Liver (tissue), 9 donors: ENCODE data around the gene ATE1. TPM values are rescaled to one million over a fixed set of nuclear protein-coding genes. Genes with fewer than 3 reads are reported as not detected.

Experiments used
- DNase-seq: peaks from one replicate; pipeline ENCODE4 v3.0.0-alpha.2; 2017; ENCODE audit warnings: low spot score
- H3K27ac ChIP-seq, 2 donors: one replicate each; pipeline ENCODE4 v1.7.0; 2013; ENCODE audit warnings: inconsistent platforms in 2 of 2, low read length in 2 of 2, control low read depth in 1 of 2, low read depth in 1 of 2, mild to moderate bottlenecking in 1 of 2
- H3K27me3 ChIP-seq, 4 donors: one replicate each; pipeline versions ENCODE4 v1.6.1 to v1.7.0; 2013; ENCODE audit warnings: low read length in 3 of 4, inconsistent platforms in 1 of 4, mild to moderate bottlenecking in 1 of 4, moderate library complexity in 1 of 4; ENCODE audit not compliant: control insufficient read depth in 4 of 4, insufficient read depth in 4 of 4
- H3K36me3 ChIP-seq, 4 donors: one replicate each; pipeline versions ENCODE4 v1.6.1 to v1.7.0; 2013; ENCODE audit warnings: low read length in 3 of 4, mild to moderate bottlenecking in 3 of 4, low read depth in 1 of 4, moderate library complexity in 1 of 4; ENCODE audit not compliant: control insufficient read depth in 4 of 4, insufficient read depth in 3 of 4
- H3K4me1 ChIP-seq, 4 donors: one replicate each; pipeline versions ENCODE4 v1.6.1 to v1.7.0; 2013; ENCODE audit warnings: low read length in 3 of 4, mild to moderate bottlenecking in 3 of 4, moderate library complexity in 1 of 4; ENCODE audit not compliant: control insufficient read depth in 4 of 4, insufficient read depth in 4 of 4
- H3K4me3 ChIP-seq, 3 donors: one replicate each; pipeline versions ENCODE4 v1.6.1 to v1.7.0; 2013; ENCODE audit warnings: low read length in 3 of 3, control low read depth in 1 of 3, low read depth in 1 of 3, mild to moderate bottlenecking in 1 of 3
- H3K9ac ChIP-seq, 2 donors: one replicate each; pipeline ENCODE4 v1.7.0; 2013; ENCODE audit warnings: low read length in 2 of 2, mild to moderate bottlenecking in 2 of 2, moderate library complexity in 2 of 2, control low read depth in 1 of 2, low read depth in 1 of 2
- H3K9me3 ChIP-seq, 4 donors: one replicate each; pipeline versions ENCODE4 v1.6.1 to v1.7.0; 2013; ENCODE audit warnings: low read length in 3 of 4; ENCODE audit not compliant: control insufficient read depth in 4 of 4
- EGR1 ChIP-seq, 2 donors: IDR thresholded peaks; 2 replicates each; pipeline ENCODE4 v1.6.1; 2016 to 2018; ENCODE audit warnings: antibody characterized with exemption in 2 of 2, low read depth in 2 of 2
- FOXA1 ChIP-seq: IDR thresholded peaks from 2 replicates; pipeline ENCODE4 v1.6.1; 2016; ENCODE audit warnings: antibody characterized with exemption
- FOXA2 ChIP-seq: IDR thresholded peaks from 2 replicates; pipeline ENCODE4 v1.6.1; 2016; ENCODE audit warnings: antibody characterized with exemption
- GABPA ChIP-seq, 2 donors: IDR thresholded peaks in 1 of 2; conservative IDR thresholded peaks in 1 of 2; 2 replicates each; pipeline ENCODE4 v1.6.1; 2016; ENCODE audit warnings: antibody characterized with exemption in 2 of 2, mild to moderate bottlenecking in 1 of 2, moderate library complexity in 1 of 2
- HNF4A ChIP-seq, 2 donors: conservative IDR thresholded peaks; 2 replicates each; pipeline ENCODE4 v1.6.1; 2016; ENCODE audit warnings: antibody characterized with exemption in 2 of 2, mild to moderate bottlenecking in 2 of 2
- HNF4G ChIP-seq: IDR thresholded peaks from 2 replicates; pipeline ENCODE4 v1.6.1; 2016; ENCODE audit warnings: antibody characterized with exemption
- JUND ChIP-seq, 2 donors: IDR thresholded peaks; 2 replicates each; pipeline ENCODE4 v1.6.1; 2016; ENCODE audit warnings: antibody characterized with exemption in 2 of 2
- NR2F2 ChIP-seq: IDR thresholded peaks from 2 replicates; pipeline ENCODE4 v1.6.1; 2016; ENCODE audit warnings: antibody characterized with exemption
- RAD21 ChIP-seq, 2 donors: IDR thresholded peaks; 2 replicates each; pipeline ENCODE4 v1.6.1; 2016; ENCODE audit warnings: antibody characterized with exemption in 2 of 2, mild to moderate bottlenecking in 2 of 2
- RXRA ChIP-seq, 2 donors: IDR thresholded peaks; 2 replicates each; pipeline ENCODE4 v1.6.1; 2017 to 2018; ENCODE audit warnings: antibody characterized with exemption in 2 of 2, mild to moderate bottlenecking in 1 of 2
- SP1 ChIP-seq: IDR thresholded peaks from 2 replicates; pipeline ENCODE4 v1.6.1; 2018; ENCODE audit warnings: antibody characterized with exemption, mild to moderate bottlenecking
- TAF1 ChIP-seq: conservative IDR thresholded peaks from 2 replicates; pipeline ENCODE4 v1.6.1; 2016; ENCODE audit warnings: antibody characterized with exemption, mild to moderate bottlenecking
- YY1 ChIP-seq: IDR thresholded peaks from 2 replicates; pipeline ENCODE4 v1.6.1; 2016; ENCODE audit warnings: antibody characterized with exemption, mild to moderate bottlenecking
- WGBS: extraction: QIAGEN DNeasy Blood & Tissue Kit; methylation state at CpG from one replicate; pipeline ENCODE4 v1.1.7; 2013; 5-methylcytosine and 5-hydroxymethylcytosine counted together
- polyA plus RNA-seq, 2 donors: library from polyadenylated mRNA; stranded (reverse) in 1 of 2; unstranded in 1 of 2; fragments of 200-250 nt in 1 of 2; fragments of >200 nt in 1 of 2; fragmentation: Nextera tagmentation in 1 of 2; extraction: Ambion mirVana in 1 of 2; gene quantifications; one replicate each; pipeline versions ENCODE4 v1.2.1 to v1.2.3, GENCODE V29; 2013 to 2015
- total RNA-seq, 2 donors: library from RNA; depleted of rRNA; stranded (reverse); fragments of >200 nt; gene quantifications; one replicate each; pipeline ENCODE4 v1.2.3, GENCODE V29; 2014
- TF ChIP-seq, protein P1 (sequence below): IDR thresholded peaks from 2 replicates; pipeline ENCODE4 v1.6.1; 2016; ENCODE audit warnings: antibody characterized with exemption
- TF ChIP-seq, protein P2 (sequence below): IDR thresholded peaks from 2 replicates; pipeline ENCODE4 v1.6.1; 2016; ENCODE audit warnings: antibody characterized with exemption
- TF ChIP-seq, protein P3 (sequence below): fragments of 150-350 bp; IDR thresholded peaks from 2 replicates; pipeline ENCODE4 v1.5.1; 2017; ENCODE audit warnings: improper control_type of control experiment, low read depth, low read length; ENCODE audit not compliant: missing input control
- TF ChIP-seq, protein P4 (sequence below): IDR thresholded peaks from 2 replicates; pipeline ENCODE4 v1.6.1; 2016; ENCODE audit warnings: antibody characterized with exemption
- donor health status: healthy.
- donor health status: healthy.
- donor health status: healthy.
- donor health status: healthy.
- donor health status: healthy.

ATE1 gene
- total and polyA plus RNA-seq, 4 donors, result 7.9 to 34.9 (median 13.5) TPM

DNA sequence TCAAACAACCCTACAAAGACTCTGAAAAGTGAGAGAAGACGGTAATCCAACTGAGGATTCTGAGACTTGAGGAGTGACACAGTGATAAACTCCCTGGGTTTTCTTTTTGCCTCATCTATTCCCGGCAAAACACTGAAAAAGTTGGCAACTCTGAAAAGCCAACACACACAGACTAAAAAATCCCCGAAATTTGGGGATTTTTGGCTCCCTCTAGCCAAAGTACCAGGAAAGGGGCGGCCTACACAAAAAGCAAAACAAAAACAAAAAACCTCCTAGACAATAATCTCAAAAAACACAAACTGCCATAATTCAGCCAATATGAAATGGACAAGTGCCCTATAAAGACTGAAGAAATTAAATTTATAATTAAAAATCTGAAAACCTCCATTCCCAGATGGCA, 161.4 kb downstream of the ATE1 start:
- no peak for DNase-seq
- WGBS, result 72% methylated on average over 4 of the region's 4 CpGs

DNA sequence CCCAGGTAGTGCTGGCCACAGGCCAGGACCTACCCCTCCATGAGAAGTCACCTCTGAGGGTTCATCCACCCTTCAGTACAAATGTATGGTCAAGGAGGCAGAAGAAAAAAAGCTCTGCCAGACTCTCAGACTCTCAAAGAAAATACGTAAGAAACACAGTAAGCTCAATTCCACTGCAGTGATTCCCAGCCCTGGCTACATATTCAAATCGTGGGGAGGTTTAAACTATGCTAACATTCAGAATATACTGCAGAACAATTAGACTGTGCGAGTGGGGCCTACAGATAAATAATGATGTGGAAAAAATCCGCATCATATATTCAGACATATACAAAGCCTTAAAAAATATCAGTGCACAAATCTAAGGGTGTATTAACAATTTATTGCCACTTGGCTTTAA, 162.6 kb downstream of the ATE1 start:
- no peak for DNase-seq
- 97% methylated on average over 4 of the region's 4 CpGs for WGBS
- H3K27me3 ChIP-seq, result no peaks in the 10 kb centered on the region
- TF ChIP-seq SP1 (no peak), TAF1 (no peak), RXRA (IDR thresholded peaks at IDR 0.05) (no peak), HNF4G (no peak), GABPA (IDR thresholded peaks at IDR 0.05 in 1 of 2, conservative IDR thresholded peaks at IDR 0.05 in 1 of 2) (no peak), EGR1 (IDR thresholded peaks at IDR 0.05; ENCODE audit: low read depth in 2 of 2) (no peak), NR2F2 (no peak), JUND (IDR thresholded peaks at IDR 0.05) (no peak), FOXA1 (no peak), YY1 (no peak), RAD21 (IDR thresholded peaks at IDR 0.05) (no peak), HNF4A (conservative IDR thresholded peaks at IDR 0.05) (no peak), FOXA2 (no peak)
- TF ChIP-seq, protein P1, sequence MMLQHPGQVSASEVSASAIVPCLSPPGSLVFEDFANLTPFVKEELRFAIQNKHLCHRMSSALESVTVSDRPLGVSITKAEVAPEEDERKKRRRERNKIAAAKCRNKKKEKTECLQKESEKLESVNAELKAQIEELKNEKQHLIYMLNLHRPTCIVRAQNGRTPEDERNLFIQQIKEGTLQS, result no peak
- TF ChIP-seq, protein P2, sequence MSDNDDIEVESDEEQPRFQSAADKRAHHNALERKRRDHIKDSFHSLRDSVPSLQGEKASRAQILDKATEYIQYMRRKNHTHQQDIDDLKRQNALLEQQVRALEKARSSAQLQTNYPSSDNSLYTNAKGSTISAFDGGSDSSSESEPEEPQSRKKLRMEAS, result no peak
- TF ChIP-seq, protein P3, sequence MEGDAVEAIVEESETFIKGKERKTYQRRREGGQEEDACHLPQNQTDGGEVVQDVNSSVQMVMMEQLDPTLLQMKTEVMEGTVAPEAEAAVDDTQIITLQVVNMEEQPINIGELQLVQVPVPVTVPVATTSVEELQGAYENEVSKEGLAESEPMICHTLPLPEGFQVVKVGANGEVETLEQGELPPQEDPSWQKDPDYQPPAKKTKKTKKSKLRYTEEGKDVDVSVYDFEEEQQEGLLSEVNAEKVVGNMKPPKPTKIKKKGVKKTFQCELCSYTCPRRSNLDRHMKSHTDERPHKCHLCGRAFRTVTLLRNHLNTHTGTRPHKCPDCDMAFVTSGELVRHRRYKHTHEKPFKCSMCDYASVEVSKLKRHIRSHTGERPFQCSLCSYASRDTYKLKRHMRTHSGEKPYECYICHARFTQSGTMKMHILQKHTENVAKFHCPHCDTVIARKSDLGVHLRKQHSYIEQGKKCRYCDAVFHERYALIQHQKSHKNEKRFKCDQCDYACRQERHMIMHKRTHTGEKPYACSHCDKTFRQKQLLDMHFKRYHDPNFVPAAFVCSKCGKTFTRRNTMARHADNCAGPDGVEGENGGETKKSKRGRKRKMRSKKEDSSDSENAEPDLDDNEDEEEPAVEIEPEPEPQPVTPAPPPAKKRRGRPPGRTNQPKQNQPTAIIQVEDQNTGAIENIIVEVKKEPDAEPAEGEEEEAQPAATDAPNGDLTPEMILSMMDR, result no peak
- TF ChIP-seq, protein P4, sequence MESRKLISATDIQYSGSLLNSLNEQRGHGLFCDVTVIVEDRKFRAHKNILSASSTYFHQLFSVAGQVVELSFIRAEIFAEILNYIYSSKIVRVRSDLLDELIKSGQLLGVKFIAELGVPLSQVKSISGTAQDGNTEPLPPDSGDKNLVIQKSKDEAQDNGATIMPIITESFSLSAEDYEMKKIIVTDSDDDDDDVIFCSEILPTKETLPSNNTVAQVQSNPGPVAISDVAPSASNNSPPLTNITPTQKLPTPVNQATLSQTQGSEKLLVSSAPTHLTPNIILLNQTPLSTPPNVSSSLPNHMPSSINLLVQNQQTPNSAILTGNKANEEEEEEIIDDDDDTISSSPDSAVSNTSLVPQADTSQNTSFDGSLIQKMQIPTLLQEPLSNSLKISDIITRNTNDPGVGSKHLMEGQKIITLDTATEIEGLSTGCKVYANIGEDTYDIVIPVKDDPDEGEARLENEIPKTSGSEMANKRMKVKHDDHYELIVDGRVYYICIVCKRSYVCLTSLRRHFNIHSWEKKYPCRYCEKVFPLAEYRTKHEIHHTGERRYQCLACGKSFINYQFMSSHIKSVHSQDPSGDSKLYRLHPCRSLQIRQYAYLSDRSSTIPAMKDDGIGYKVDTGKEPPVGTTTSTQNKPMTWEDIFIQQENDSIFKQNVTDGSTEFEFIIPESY, result no peak

More for the DNA sequence above, 161.4 kb downstream of the ATE1 start:
- H3K27me3 ChIP-seq, result no peaks in the 10 kb centered on the region
- no peaks in the 10 kb centered on the region for H3K4me1 ChIP-seq
- TF ChIP-seq, protein P3, result no peak
- TF ChIP-seq GABPA (IDR thresholded peaks at IDR 0.05 in 1 of 2, conservative IDR thresholded peaks at IDR 0.05 in 1 of 2) (no peak), SP1 (no peak), NR2F2 (no peak), FOXA2 (no peak), FOXA1 (no peak), HNF4G (no peak)
- TF ChIP-seq, protein P1, result no peak
- TF ChIP-seq, protein P4, result no peak
- TF ChIP-seq, protein P2, result no peak
- no peak overlapping the region for H3K4me3 ChIP-seq
- H3K9ac ChIP-seq, result no peak overlapping the region
- no peak overlapping the region for H3K27ac ChIP-seq
- H3K36me3 ChIP-seq, result no peaks in the 10 kb centered on the region
- H3K9me3 ChIP-seq, result no peaks in the 10 kb centered on the region

More for the DNA sequence above, 162.6 kb downstream of the ATE1 start:
- H3K36me3 ChIP-seq, result no peaks in the 10 kb centered on the region
- H3K27ac ChIP-seq, result no peak overlapping the region
- H3K9ac ChIP-seq, result no peak overlapping the region
- no peaks in the 10 kb centered on the region for H3K4me1 ChIP-seq
- peaks cover 0 to 4% (median 0%) of the 10 kb centered on the region in 4 donors for H3K9me3 ChIP-seq
- no peak overlapping the region for H3K4me3 ChIP-seq
